HCEC 1CT (cell line): Measurements from ENCODE around the gene ATP1A2.
A peak's percentile ranks its signal among the peaks of the same experiment; 100 is the strongest.
"Not testable (repeated sequence)": the region's sequence is repeated elsewhere in the genome, so short reads cannot be mapped to it uniquely, and the experiment has no call there.

Experiments used
- DNase-seq: peaks from one replicate; pipeline ENCODE4 v3.0.0-alpha.2; 2017

Gene ATP1A2

DNA sequence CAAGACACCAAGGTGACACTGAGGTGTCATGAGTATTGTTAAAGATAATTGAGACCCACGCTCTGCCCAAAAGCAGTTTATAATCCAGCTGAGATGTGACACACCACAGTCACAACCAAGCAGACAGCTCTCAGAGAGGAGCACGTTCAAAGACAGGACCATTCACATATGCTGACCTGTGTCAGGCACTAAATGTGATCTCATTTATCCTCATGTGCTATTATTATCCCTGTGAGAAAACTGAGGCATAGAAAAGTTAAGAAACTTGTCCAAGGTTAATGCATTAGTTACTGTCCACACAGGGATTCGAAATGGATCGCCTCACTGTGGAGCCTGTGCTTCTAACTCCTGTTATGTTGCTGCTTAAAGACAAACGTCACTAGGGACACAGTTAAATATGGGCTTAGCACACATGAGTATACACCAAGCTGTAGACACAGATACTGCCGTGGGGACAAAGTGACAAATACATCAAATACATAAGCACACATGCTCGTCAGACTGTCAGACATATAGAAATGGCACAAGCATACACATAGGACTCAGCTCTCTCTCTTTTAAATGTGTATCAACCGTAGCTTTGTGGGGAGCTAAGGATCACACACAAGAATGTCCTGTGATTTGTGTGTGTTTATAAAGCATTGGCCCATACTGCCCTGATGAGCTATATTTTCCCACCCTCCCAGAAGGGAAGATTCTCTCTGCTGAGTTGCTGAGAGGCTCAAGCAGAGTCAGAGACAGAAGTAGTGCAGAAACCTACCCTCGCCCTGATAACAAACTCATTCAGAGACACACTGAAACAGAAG, 13.6 kb upstream of the ATP1A2 start:
- no peak for DNase-seq

DNA sequence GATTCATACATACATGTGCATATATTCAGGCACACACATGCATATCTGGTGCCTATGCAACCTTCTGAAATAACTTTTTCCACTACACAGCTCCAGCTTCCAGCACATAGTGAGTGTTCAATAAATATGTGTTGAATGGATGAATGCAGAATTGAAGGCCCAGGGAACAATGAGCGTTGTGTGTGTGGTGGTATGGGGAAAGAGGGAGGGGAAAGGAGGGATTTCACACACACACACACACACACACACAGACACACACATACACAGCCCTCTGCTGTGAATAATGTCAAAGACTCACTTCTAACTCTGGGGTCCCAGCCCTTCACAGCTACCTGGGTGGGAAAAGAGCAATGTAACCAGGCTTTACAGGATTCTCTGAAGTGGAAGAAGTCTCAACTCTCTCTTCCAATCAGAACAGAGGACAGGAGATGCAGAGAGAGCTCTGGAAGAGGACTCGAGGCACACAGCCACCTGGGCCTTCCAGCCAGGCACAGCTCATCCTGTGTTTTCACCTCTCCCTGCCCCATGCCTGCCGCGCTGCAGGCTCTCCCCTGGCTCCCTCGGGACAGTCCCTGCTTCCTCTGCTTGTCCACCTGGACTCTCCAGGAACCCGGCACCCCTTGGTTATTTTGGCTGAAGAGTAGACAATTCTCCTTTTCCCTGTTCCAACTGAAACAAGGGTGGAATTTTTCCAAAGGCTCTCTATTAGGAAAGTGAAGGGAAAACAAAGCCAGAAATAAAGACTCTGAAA, 11.7 kb upstream of the ATP1A2 start:
- DNase-seq, result no peak

DNA sequence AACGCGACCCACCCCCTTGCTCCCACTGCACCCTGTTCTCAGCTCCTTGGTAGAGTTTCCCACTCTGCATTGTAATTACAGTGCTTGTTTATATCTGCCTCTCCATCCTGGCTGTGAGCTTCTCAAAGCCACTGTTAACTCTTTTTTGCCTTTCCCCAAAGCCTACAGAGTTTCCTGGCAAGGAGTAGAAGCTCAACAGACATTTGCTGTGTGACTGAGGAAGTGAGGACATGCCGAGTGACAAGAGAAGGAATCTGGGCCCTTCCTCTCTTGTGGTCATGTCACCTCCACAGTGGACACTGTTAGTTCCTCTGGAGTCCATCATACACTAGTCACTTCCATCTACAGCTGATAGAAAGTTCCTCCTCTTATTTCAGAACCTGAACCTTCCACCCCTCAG, 11.1 kb upstream of the ATP1A2 start:
- DNase-seq, result no peak

DNA sequence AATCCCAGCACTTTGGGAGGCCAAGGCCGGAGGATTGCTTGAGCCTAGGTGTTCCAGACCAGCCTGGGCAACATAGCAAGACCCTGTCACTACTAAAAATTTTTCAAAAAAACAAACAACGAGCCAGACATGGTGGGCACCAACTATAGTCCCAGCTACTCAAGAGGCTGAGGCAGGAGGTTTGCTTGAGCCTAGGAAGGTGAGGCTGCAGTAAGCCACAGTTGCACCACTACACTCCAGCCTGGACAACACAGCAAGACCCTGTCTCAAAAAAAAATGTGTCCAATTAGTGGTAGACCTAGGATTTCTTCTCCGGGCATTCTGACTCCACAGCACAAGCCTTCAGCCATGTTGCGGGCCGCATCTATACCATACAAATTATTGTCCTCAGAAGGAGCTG, 10.4 kb upstream of the ATP1A2 start:
- DNase-seq, result no peak

DNA sequence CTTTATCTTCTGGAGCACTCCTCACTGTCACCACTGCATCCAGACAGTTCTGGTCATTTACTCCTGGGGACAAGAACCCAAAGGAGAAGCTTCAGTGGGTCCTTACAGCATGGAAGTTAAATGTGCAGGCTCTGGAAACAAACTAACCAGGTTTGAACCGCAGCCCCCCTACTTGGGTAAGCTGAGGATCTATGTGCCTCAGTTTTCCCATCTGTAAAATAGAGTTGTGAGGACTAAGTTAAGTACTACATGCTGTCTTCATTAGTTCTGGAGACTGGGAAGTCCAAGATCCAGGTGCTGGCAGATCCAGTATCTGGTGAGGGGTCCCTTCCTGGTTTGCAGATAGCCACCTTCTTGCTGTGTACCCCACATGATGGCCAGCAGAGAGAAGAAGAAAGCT, 8.0 kb upstream of the ATP1A2 start:
- DNase-seq, result no peak

DNA sequence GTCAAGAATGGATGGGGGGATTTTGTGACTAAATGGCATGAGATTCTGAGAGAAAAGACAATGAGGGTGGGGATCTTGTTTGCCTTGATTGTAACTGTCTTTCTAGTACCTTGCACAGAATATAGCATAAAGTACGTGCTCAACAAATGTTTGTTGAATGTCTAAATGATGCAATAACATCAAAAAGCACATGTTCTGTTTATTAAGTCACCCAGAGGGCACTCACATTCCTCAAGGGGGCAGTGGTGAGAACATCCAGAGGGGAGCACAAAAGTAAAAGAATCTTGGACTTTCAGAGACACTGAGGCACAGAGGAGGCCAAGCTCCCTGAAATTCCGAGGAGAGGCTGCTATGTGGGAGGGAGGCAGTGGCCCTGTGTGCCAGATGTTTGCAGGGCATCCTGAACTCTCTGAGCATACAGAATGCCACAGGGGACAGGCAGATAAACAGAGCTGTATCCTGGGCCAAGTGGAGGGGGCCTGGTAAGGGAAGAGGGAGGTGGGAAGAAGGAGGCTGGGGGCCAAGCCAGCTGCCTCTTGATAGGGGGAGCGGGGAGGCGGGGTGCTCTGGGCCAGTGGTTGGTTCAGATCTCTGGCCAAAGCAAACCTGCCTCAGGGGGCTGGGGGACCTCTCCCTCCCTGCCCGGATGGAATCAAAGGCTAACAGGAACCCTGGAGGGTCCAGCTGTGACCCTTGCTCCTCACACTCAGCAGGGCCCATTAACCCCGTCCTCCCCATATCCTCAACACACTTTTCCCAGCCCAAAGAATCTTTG, 6.5 kb upstream of the ATP1A2 start:
- DNase-seq, result peak; percentile 62

DNA sequence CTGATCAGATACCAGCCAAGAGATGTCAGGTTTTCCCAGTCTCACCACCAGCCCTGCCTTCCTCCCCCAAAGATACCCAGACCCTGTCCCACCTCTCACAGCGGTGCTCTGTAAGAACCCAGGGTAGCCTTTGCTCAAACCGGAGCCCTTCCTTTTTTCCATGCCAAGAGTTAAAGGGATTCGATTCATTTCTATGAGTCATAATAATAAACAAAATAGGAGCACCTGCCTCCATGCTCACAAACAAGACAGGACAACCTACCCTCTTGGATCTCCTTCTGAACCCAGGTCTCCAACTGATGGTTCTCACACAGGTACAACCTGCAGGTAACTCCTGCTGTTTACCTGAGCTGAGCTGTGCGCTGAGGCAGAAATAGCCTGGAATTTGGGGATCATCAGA, 5.9 kb upstream of the ATP1A2 start:
- no peak for DNase-seq

DNA sequence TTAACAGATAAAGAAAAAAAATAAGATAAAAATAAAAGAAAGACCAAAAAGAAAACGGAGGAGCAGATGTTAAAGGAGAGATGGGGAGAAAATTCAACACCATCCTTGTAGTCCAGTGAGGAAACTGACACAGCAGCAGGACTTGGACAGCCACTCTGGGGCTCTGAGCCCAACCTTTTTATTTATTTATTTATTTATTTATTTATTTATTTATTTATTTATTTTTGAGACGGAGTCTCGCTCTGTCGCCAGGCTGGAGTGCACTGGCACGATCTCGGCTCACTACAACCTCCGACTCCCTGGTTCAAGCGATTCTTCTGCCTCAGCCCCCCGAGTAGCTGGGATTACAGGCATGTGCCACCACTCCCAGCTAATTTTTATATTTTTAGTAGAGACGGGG, 4.1 kb upstream of the ATP1A2 start:
- not testable (repeated sequence) for DNase-seq

DNA sequence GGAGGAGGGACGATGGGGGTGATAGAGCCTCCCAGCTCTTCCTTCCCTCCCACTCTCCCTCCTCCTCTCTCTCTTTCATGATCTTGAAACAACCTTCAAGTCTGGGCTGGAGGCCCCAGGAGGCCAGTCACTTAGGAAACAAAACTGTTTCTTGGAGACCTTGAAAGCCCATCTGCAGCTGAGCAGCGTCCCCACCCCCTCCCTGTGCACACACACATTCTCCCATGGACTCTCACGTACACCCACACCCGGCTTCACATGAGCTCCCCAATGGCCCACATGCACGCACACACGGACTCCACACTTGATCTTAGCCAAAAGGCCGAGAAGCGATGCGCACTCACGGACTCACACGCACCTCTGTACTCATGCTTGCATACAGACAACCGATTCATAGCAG, 3.2 kb upstream of the ATP1A2 start:
- no peak for DNase-seq

DNA sequence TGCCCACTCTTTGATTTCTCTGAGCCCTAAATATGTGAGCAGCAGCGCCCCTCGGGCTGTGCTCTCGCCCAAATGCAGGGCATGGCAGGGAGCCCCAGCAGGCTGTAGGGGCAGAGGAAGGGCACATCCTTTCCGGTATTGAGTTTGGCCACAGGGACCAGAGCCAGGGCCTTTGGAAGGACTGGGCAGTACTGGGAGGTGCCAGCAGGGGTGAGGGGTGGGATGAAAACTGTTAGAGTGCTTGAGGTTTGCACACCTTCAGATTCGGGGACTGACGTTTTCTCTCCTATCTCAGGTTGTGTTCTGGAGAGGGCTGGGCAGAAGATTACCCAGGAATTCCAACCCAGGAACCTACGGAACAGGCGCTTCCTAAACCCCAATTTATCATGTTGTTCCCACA, 2.2 kb upstream of the ATP1A2 start:
- no peak for DNase-seq

DNA sequence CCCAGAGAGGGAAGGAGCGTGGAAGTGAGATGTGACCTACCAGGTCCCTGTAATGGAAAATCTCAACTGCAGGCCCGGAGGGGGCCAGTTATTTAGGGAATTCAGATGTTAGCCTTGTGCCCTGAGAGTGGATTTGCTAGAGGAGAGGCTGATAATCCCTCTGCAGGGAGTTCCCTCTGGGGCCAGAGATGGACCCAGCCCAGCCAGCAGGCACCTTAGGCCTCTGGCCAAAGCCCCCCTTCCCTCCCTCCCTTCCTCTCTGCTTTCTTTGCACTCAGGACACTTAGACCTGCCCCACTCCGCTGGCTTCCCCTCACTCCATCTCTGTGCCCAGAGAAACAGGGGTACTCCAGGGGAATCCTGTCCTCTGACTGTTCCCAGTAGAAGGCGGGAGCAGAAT, 1.5 kb upstream of the ATP1A2 start:
- DNase-seq, result no peak

DNA sequence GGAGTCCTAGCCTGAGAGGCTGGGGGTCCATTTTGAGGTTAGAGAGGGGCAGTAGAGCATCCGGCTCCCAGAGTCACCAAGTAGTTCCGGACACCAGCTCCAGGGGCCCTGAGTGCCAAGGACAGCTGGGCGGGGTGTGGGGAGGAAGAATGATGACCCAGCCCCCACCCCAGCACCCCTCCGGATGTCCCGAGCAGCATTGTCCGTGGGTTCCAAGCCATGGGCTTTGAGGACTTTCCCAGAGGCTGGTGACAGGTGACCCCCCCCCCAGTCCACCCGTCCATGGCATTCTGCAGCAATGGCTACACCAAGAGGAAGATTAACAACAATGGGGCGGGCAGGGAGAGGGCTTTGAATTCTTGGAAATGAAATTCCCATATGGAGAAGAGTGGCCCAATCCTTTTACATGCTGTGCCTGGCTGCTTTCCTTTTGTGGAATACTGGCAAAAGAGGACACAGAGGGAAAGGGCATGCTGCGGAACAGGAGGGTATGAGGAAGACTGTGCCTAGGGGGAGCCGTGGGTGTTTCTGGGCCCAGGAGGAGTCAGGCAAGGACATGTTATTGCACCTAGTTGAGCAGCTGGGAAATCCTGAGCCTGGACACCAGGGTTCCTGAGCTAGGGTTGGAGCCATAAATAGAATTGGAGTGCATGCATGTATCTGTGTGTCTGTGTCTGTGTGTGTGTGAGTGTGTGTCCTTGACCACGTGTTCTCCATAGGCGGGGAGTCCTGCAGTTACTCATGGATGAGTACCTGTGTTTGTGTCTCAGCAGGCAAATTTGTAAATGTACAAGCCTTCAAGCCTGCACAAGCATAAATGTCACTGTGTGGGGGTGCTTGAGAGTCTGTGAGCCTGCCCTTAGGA, 956 bp downstream of the ATP1A2 start:
- peak; percentile 46 for DNase-seq

DNA sequence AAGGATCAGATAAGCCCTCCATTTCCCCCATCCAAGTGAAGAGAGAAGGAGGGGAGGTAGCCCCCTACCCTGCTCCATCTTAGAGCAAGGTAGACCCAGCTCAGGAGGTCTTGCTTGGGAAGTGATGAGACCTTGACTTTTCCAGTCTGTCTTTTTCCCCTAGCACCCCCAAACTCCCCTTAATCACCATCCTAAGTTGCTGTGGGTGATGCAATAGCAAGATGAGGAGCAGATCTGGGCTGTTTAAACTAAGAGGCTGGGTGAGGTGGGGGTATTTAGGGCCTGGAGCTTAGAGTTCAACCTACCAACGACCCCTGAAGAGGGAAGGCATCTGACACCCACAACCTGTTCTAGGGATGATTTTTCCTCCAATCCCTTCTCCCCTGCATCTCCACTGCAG, 1.7 kb downstream of the ATP1A2 start:
- no peak for DNase-seq

DNA sequence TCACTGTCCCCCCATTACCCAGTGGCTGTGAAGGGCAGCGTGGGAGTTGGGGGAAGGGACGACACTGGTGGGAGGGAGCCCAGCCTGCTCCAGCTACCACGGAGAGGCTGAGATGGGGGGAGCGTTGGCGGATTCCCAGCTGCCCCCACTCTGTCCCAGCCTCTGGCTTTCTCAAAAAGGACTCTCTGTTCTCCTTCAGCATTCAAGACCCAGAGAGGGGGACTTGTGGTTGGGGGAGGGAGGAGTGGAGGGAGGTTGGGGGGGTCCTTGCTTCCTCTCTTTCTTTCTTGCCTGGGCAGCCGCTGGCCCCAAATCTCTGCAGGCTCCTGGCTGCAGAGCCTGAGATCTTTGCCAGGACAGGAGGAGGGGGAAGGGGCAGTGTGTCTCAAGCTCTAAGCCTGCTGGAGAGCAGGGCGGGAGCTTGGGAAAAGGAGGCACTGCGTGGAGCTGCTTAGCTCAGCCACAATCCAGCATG, 2.2 kb downstream of the ATP1A2 start:
- no peak for DNase-seq

DNA sequence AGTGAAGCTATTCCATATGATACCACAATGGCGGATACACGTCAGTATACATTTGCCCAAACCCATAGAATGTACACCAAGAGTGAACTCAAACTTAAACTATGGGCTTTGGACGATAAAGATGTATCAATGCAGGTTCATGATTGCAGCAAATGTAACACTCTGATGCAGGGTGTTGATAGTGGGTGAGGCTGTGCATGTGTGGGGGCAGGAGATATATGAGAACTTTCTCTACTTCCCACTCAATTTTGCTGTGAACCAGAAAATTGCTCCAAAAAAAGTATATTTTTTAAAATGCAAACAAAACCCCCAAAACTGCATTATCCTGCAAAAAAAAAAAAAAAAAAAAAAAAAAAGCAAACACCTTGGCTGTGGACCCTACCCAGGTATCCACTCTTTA, 3.4 kb downstream of the ATP1A2 start:
- DNase-seq, result no peak

DNA sequence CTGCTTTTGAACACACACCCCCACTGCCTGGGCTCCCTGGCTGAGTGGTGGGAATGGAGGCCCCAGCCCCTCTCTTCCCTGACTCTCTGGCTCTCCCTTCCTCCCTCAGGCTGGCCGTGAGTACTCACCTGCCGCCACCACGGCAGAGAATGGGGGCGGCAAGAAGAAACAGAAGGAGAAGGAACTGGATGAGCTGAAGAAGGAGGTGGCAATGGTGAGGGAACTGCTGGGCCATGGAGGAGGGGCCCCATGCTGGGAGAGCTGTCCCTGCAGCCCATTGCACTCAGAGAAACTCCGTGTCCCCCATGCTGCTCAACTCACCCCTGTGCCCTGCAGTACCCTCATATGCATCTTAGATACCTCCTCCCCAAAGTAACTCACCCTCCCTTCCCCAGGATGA, 5.2 kb downstream of the ATP1A2 start:
- no peak for DNase-seq

DNA sequence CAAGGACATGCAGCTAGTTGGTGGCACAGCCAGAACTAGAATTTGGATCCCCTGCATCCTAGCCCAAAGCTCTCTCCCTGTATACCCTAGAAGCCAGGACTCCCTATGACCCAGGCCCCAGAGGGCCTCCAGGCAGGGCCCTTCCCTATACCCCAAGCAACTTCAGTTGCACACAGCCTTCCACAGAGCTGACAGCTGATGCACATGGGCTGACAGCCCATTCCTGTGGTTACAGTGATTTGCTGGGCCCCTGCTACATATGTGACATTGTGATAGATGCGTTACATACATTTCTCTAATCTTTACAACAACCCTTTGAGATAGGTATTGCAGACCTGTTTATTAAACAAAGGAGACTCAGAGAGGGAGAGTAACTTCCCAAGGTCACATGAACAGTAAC, 5.8 kb downstream of the ATP1A2 start:
- DNase-seq, result no peak

DNA sequence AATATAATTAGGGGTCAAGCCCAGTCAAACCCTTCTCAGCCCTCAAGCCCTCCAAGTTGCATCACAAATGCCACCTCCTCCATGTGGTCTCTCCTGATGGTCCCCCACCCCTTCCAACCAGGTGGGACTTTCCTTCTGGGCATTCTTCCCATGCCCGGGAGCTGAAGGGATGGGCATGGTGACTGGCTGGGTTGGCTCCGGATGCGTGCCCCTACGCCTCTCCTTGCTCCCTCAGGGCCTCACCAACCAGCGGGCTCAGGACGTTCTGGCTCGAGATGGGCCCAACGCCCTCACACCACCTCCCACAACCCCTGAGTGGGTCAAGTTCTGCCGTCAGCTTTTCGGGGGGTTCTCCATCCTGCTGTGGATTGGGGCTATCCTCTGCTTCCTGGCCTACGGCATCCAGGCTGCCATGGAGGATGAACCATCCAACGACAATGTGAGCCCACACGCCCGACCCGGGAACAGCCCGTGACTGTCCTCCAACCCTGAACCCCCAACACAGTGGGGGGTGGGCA, 7.5 kb downstream of the ATP1A2 start:
- DNase-seq, result no peak

DNA sequence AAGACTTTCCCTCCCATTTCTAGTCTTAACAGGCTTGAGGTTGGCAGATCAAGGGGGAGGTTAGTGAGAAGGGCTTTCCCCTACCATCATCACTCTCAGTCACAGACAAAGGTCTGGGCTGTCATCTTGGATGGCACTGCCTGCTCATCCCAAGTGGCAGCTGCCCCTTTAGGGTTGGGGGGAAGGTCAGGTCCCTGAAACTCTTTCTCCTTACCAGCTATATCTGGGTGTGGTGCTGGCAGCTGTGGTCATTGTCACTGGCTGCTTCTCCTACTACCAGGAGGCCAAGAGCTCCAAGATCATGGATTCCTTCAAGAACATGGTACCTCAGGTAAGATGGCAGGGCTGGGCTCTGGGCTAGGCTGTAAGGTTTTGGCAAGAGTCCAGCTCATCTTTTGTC, 8.2 kb downstream of the ATP1A2 start:
- DNase-seq, result no peak

DNA sequence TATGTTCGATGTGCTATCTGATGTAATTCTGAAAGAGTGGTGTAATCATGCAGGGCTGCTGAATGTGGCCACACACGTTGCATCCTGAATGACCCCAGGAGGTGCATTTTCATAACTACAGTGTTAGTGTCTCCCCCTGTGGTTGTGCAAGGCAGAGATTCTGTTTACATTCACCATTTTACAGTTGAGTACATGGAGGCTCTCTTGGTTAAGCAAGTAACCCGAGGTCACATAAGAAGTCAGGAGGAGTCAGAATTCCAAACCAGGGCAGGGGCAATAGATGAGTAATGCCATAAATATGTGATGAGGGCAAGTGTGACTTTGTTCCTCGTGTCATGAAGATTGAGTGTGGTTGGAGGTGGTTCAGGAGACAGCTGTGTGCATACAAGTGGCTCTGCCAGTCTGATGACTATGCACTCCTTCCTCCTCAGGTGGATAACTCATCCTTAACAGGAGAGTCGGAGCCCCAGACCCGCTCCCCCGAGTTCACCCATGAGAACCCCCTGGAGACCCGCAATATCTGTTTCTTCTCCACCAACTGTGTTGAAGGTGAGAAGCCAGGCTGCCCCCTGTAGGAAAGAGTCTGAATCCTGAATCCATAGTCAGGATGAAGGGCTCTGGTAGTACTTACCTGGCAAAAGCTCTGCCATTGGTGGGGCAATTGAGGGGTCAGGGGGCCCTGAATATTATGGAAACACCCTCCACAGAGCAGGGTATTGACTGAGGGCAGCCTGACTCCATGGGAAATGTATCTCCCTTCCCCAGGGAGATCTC, 9.3 kb downstream of the ATP1A2 start:
- peak; percentile 97 for DNase-seq

DNA sequence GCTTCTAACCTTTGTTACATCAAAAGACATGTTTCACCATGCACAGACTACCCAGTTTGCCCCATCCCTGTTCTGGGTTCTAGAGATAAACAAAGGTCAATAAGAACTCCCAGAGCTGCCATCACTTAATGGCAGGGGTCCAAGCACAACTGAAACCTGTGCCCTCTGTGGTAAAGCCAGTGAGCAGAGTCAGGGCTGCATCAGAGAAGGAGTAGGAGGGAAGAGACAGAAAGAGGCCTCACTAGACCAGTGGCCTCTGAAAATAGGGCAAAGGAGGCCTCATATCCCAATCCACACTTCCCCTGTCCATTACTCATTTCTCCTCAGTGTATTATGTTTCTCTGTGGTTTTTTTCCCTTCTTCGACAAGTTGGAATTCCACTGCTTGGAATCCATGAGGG, 10.2 kb downstream of the ATP1A2 start:
- peak; percentile 83 for DNase-seq

DNA sequence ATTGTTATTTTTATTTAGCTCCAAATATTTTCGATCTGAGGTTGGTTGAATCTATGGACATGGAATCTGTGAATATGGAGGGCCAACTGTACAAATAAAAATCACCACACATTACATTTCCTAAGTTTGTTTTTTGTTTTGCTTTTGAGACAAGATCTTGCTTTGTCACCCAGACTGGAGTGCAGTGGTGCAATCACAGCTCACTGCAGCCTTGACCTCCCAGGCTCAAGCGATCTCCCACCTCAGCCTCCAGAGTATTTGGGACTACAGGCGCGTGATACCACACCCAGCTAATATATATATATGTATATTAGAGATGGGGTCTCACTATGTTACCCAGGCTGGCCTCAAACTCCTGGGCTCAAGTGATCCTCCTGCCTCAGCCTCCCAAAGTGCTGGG, 10.8 kb downstream of the ATP1A2 start:
- not testable (repeated sequence) for DNase-seq
